Keratinocyte (primary cell): ENCODE measurements around the gene MSMP. TPM values are rescaled to one million over a fixed set of nuclear protein-coding genes. Genes with fewer than 3 reads are reported as not detected.

ENCODE experiments used
- DNase-seq: peaks from one replicate; pipeline ENCODE4 v3.0.0-alpha.2; 2011; ENCODE audit warnings: low read depth, missing footprints, low spot score
- FAIRE-seq: peaks from 2 replicates; lab custom pipeline; 2011; peaks lifted over from hg19 to GRCh38; lab: Jason Lieb, UNC
- H2AFZ ChIP-seq: 2 replicates; pipeline ENCODE4 v1.6.0; 2012; ENCODE audit warnings: low read length, control low read depth, inconsistent platforms; ENCODE audit not compliant: control insufficient read depth
- H3K27ac ChIP-seq: 2 replicates; pipeline ENCODE4 v1.5.1; 2011; ENCODE audit warnings: low read length; ENCODE audit not compliant: control insufficient read depth, insufficient read depth
- H3K27me3 ChIP-seq: 3 replicates; pipeline ENCODE4 v1.6.0; 2011; ENCODE audit warnings: low read length; ENCODE audit not compliant: control insufficient read depth, insufficient read depth; ENCODE audit errors: extremely low read depth
- H3K36me3 ChIP-seq, 2 experiments: 2 replicates in 1 of 2; 3 replicates in 1 of 2; pipeline ENCODE4 v1.5.1; 2011; ENCODE audit warnings: low read length in 2 of 2, mild to moderate bottlenecking in 1 of 2; ENCODE audit not compliant: control insufficient read depth in 2 of 2, insufficient read depth in 2 of 2; ENCODE audit errors: extremely low read depth in 1 of 2
- H3K4me1 ChIP-seq: 3 replicates; pipeline ENCODE4 v1.5.1; 2011; ENCODE audit warnings: low read length; ENCODE audit not compliant: control insufficient read depth, insufficient read depth; ENCODE audit errors: extremely low read depth
- H3K4me2 ChIP-seq: 3 replicates; pipeline ENCODE4 v1.6.0; 2011; ENCODE audit warnings: low read depth, low read length; ENCODE audit not compliant: control insufficient read depth, insufficient read depth; ENCODE audit errors: extremely low read depth
- H3K4me3 ChIP-seq, 3 experiments: fragments of 200-600 bp in 1 of 3; sonication (generic) in 1 of 3; 2 replicates in 2 of 3; 3 replicates in 1 of 3; pipeline ENCODE4 v1.5.1; 2011 to 2016; ENCODE audit warnings: low read length in 3 of 3, mild to moderate bottlenecking in 3 of 3, control low read depth in 2 of 3, inconsistent platforms in 1 of 3, low read depth in 1 of 3, mixed read lengths in 1 of 3, mixed run types in 1 of 3, moderate library complexity in 1 of 3; ENCODE audit not compliant: control insufficient read depth in 2 of 3, insufficient read depth in 2 of 3; ENCODE audit errors: extremely low read depth in 1 of 3
- H3K79me2 ChIP-seq: 2 replicates; pipeline ENCODE4 v1.6.0; 2012; ENCODE audit warnings: low read length; ENCODE audit not compliant: control insufficient read depth, insufficient read depth
- H3K9ac ChIP-seq: 3 replicates; pipeline ENCODE4 v1.6.0; 2011; ENCODE audit warnings: low read length; ENCODE audit not compliant: control insufficient read depth, insufficient read depth; ENCODE audit errors: extremely low read depth
- H3K9me1 ChIP-seq: 3 replicates; pipeline ENCODE4 v1.6.0; 2011; ENCODE audit warnings: low read length; ENCODE audit not compliant: control insufficient read depth, insufficient read depth; ENCODE audit errors: extremely low read depth
- H3K9me3 ChIP-seq: 2 replicates; pipeline ENCODE4 v1.5.1; 2012; ENCODE audit warnings: low read depth, low read length; ENCODE audit not compliant: control insufficient read depth
- H4K20me1 ChIP-seq: 3 replicates; pipeline ENCODE4 v1.6.0; 2011; ENCODE audit warnings: low read length; ENCODE audit not compliant: control insufficient read depth, insufficient read depth; ENCODE audit errors: extremely low read depth
- EZH2 ChIP-seq: IDR thresholded peaks from one replicate; pipeline ENCODE4 v1.6.1; 2012; ENCODE audit warnings: inconsistent platforms, mild to moderate bottlenecking, low read length, moderate library complexity
- dilution Hi-C: fragments of 300-500 bp; cut with MboI; formaldehyde crosslinking; loops from one replicate; pipeline ENCODE4 v1.7.0; 2020; ENCODE audit warnings: low sequenced_read_pairs; ENCODE audit not compliant: extremely low pct_ligation_motif_present
- polyA plus RNA-seq, 5 experiments: library from polyadenylated mRNA; depleted of rRNA in 3 of 5; stranded (reverse) in 3 of 5; stranded (forward) in 1 of 5; unstranded in 1 of 5; fragments of >200 nt; gene quantifications; 1 replicate in 1 of 5; 2 replicates in 3 of 5; 3 replicates in 1 of 5; pipeline versions ENCODE4 v1.2.1 to v1.2.3, GENCODE V29; 2011 to 2012; ENCODE audit warnings: missing spikeins in 2 of 5, low read depth in 1 of 5, low replicate concordance in 1 of 5
- TF ChIP-seq, protein P1 (sequence below), 3 experiments: IDR thresholded peaks in 1 of 3; conservative IDR thresholded peaks in 1 of 3; optimal IDR thresholded peaks in 1 of 3; 2 replicates in 2 of 3; 3 replicates in 1 of 3; pipeline versions ENCODE3 to v1.5.1; 2011; ENCODE audit warnings: low read length in 3 of 3, mild to moderate bottlenecking in 3 of 3, moderate library complexity in 2 of 3, control low read depth in 1 of 3, inconsistent platforms in 1 of 3; ENCODE audit not compliant: insufficient read depth in 2 of 3; ENCODE audit errors: extremely low read depth in 1 of 3

The MSMP gene
- polyA plus RNA-seq, 1 donor (not counting 4 experiments of a cell fraction or from before 2014, with no cell fraction given), result not detected

DNA sequence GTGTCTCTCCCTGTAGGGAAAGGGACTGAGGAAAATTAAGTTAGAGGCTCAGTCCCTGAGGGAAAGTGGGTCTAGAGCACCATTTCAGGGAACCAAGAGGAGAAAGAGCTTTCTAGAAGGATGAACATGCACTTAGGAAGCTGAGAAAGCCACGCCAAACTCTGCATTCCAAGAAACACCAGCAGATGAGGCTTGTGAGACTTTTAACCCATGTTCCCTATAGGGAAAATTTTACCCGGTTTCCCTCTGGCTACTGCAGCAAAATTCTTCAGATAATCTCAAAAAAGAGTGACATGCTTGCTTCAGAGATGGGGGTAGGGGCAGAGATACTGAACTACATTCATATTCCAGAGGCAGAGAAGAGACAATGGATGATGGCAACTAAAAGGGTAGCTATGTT lies 30.6 kb downstream of the MSMP start:
- H3K9me1 ChIP-seq, result no peaks in the 10 kb centered on the region
- no peak overlapping the region for H3K9ac ChIP-seq
- H3K36me3 ChIP-seq, result peaks cover 60 to 66% of the 10 kb centered on the region in 2 experiments
- TF ChIP-seq EZH2, result no peak
- TF ChIP-seq, protein P1, sequence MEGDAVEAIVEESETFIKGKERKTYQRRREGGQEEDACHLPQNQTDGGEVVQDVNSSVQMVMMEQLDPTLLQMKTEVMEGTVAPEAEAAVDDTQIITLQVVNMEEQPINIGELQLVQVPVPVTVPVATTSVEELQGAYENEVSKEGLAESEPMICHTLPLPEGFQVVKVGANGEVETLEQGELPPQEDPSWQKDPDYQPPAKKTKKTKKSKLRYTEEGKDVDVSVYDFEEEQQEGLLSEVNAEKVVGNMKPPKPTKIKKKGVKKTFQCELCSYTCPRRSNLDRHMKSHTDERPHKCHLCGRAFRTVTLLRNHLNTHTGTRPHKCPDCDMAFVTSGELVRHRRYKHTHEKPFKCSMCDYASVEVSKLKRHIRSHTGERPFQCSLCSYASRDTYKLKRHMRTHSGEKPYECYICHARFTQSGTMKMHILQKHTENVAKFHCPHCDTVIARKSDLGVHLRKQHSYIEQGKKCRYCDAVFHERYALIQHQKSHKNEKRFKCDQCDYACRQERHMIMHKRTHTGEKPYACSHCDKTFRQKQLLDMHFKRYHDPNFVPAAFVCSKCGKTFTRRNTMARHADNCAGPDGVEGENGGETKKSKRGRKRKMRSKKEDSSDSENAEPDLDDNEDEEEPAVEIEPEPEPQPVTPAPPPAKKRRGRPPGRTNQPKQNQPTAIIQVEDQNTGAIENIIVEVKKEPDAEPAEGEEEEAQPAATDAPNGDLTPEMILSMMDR (optimal IDR thresholded peaks at IDR 0.05 in 1 of 3, IDR thresholded peaks at IDR 0.05 in 1 of 3, conservative IDR thresholded peaks at IDR 0.05 in 1 of 3; ENCODE audit: extremely low read depth in 1 of 3, insufficient read depth in 2 of 3, low read length in 3 of 3), result no peak
- H4K20me1 ChIP-seq, result peaks cover 13% of the 10 kb centered on the region
- H3K9me3 ChIP-seq, result no peaks in the 10 kb centered on the region
- dilution Hi-C loops, result no loop called here
- H3K27ac ChIP-seq, result no peak overlapping the region
- peaks cover 32% of the 10 kb centered on the region for H3K79me2 ChIP-seq
- no peaks in the 10 kb centered on the region for H3K27me3 ChIP-seq
- H2AFZ ChIP-seq, result no peak overlapping the region
- no peak overlapping the region for H3K4me2 ChIP-seq
- peaks cover 14% of the 10 kb centered on the region for H3K4me1 ChIP-seq
- no peak for DNase-seq
- H3K4me3 ChIP-seq, result no peak overlapping the region
- FAIRE-seq, result no peak

DNA sequence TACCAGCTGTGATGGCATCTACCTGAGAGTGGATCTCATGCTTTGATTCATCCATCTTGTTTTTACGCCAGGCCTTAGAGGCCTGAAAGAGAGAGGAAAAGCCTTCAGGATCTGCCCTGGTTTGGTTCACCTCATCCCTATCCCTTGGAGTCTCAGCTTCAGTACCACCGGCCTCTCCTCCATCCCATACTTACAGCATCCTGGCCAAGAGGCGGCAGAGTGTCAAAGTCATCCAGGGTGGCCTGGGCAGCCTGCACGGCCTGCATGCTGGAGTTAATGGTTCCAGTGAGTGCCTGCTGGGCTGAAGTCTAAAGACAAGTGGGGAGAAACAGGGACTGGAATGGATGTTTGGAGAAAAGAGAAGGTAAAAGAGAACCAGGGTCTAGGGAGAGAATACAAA lies 34.5 kb downstream of the MSMP start:
- Histone ChIP-seq H4K20me1 (no peaks in the 10 kb centered on the region), H3K4me2 (no peak overlapping the region), H3K4me3 (no peak overlapping the region), H3K9ac (no peak overlapping the region), H3K36me3 (peaks cover 82 to 91% of the 10 kb centered on the region in 2 experiments), H2AFZ (no peak overlapping the region), H3K9me3 (no peaks in the 10 kb centered on the region), H3K79me2 (peaks cover 3% of the 10 kb centered on the region), H3K27ac (no peak overlapping the region), H3K4me1 (peaks cover 4% of the 10 kb centered on the region), H3K27me3 (no peaks in the 10 kb centered on the region), H3K9me1 (no peaks in the 10 kb centered on the region)
- DNase-seq, result no peak
- no peak for FAIRE-seq
- dilution Hi-C loops, result no loop called here
- no peak for TF ChIP-seq EZH2
- TF ChIP-seq, protein P1 (optimal IDR thresholded peaks at IDR 0.05 in 1 of 3, IDR thresholded peaks at IDR 0.05 in 1 of 3, conservative IDR thresholded peaks at IDR 0.05 in 1 of 3; ENCODE audit: extremely low read depth in 1 of 3, insufficient read depth in 2 of 3, low read length in 3 of 3), result no peak
